GM20431 (cell line): ENCODE measurements around the gene CDK11B.

Experiments
- in situ Hi-C: fragments of 300-500 bp; cut with MseI, MboI; formaldehyde crosslinking; loops from one replicate; pipeline ENCODE4 v1.15.0; 2020; ENCODE audit warnings: low sequenced_read_pairs; ENCODE audit not compliant: unreplicated experiment

The CDK11B gene

GRCh38 chr1:1618396-1619068, 40.3 kb downstream of the CDK11B start:
- in situ Hi-C loops: no loop called here

- in situ Hi-C loops: no loop called here
Measured at GRCh38 chr1:1617925-1618324, 40.9 kb downstream of the CDK11B start.

- in situ Hi-C loops: no loop called here
Measured at GRCh38 chr1:1617516-1617915, 41.3 kb downstream of the CDK11B start.

GRCh38 chr1:1616838-1617237, 42.0 kb downstream of the CDK11B start:
- in situ Hi-C loops: no loop called here

- in situ Hi-C loops: no loop called here
Measured at GRCh38 chr1:1616045-1616790, 42.6 kb downstream of the CDK11B start.

- in situ Hi-C loops: no loop called here
Measured at GRCh38 chr1:1615256-1616044, 43.4 kb downstream of the CDK11B start, which contains the start of gene MIB2. MIB2 (plus strand) TSS chr1:1615500; CDS start chr1:1623453, 7,953 bp downstream.

GRCh38 chr1:1614954-1615255, 43.9 kb downstream of the CDK11B start:
- in situ Hi-C loops: no loop called here

- in situ Hi-C loops: no loop called here
Measured at GRCh38 chr1:1614204-1614953, 44.4 kb downstream of the CDK11B start.

- in situ Hi-C loops: no loop called here
Measured at GRCh38 chr1:1613509-1614082, 45.2 kb downstream of the CDK11B start.

GRCh38 chr1:1612104-1612400, 46.8 kb downstream of the CDK11B start:
- in situ Hi-C loops: no loop called here

- in situ Hi-C loops: no loop called here
Measured at GRCh38 chr1:1610796-1611195, 48.0 kb downstream of the CDK11B start.

- in situ Hi-C loops: no loop called here
Measured at GRCh38 chr1:1609822-1610485, 48.9 kb downstream of the CDK11B start.

GRCh38 chr1:1606232-1606631, 52.6 kb downstream of the CDK11B start:
- in situ Hi-C loops: no loop called here

- in situ Hi-C loops: no loop called here
Measured at GRCh38 chr1:1605724-1606123, 53.1 kb downstream of the CDK11B start.

- in situ Hi-C loops: no loop called here
Measured at GRCh38 chr1:1605034-1605591, 53.7 kb downstream of the CDK11B start.

- in situ Hi-C loops: no loop called here
Measured at GRCh38 chr1:1604374-1605033, 54.3 kb downstream of the CDK11B start.

GRCh38 chr1:1603671-1604373, 55.0 kb downstream of the CDK11B start:
- in situ Hi-C loops: no loop called here

GRCh38 chr1:1602968-1603506, 55.8 kb downstream of the CDK11B start:
- in situ Hi-C loops: no loop called here
